Sigmoid colon (tissue), 4 donors: ENCODE results near the gene PHF23.

Experiments used
- EP300 ChIP-seq, 4 donors: sonication (generic); formaldehyde crosslinking; IDR thresholded peaks; one replicate each; pipeline ENCODE4 v1.6.1; 2017; ENCODE audit warnings: antibody characterized with exemption in 4 of 4
- POLR2A ChIP-seq, 2 donors: fragments of 450-650 bp; IDR thresholded peaks; one replicate each; pipeline ENCODE4 v1.6.1; 2016; ENCODE audit warnings: antibody characterized with exemption in 2 of 2, mild to moderate bottlenecking in 2 of 2, moderate library complexity in 2 of 2
- POLR2AphosphoS5 ChIP-seq, 4 donors: sonication (generic); formaldehyde crosslinking; IDR thresholded peaks; one replicate each; pipeline ENCODE4 v1.6.1; 2017; ENCODE audit warnings: antibody characterized with exemption in 4 of 4
- TF ChIP-seq, protein P1 (sequence below), 4 experiments: fragments of 450-650 bp in 3 of 4; fragments of 200-600 bp in 1 of 4; IDR thresholded peaks; one replicate each; pipeline ENCODE4 v1.5.1; 2016 to 2019; ENCODE audit warnings: antibody characterized with exemption in 4 of 4, mild to moderate bottlenecking in 3 of 4, moderate library complexity in 2 of 4

DNA sequence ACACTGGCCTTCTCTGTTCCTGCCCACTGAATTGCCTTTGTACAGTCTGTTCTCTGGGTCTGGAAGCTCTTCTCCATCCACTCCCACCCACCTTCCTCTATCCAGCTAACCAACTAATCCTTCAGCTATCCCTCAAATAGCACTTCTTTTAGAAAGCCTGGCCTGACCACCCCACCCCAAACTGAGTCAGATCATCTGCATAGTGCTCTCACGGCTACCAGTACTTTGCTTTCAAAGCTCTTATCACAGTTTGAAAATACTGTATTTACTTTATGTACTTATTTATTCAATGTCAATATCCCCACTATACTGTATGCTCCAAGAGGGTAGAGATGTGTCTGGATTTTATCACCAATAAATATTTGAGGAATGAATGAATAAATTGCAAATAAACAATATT is 27.5 kb upstream of the PHF23 start:
- no peak for TF ChIP-seq POLR2A (IDR thresholded peaks at IDR 0.05)
- TF ChIP-seq, protein P1, sequence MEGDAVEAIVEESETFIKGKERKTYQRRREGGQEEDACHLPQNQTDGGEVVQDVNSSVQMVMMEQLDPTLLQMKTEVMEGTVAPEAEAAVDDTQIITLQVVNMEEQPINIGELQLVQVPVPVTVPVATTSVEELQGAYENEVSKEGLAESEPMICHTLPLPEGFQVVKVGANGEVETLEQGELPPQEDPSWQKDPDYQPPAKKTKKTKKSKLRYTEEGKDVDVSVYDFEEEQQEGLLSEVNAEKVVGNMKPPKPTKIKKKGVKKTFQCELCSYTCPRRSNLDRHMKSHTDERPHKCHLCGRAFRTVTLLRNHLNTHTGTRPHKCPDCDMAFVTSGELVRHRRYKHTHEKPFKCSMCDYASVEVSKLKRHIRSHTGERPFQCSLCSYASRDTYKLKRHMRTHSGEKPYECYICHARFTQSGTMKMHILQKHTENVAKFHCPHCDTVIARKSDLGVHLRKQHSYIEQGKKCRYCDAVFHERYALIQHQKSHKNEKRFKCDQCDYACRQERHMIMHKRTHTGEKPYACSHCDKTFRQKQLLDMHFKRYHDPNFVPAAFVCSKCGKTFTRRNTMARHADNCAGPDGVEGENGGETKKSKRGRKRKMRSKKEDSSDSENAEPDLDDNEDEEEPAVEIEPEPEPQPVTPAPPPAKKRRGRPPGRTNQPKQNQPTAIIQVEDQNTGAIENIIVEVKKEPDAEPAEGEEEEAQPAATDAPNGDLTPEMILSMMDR (IDR thresholded peaks at IDR 0.05) = no peak
- TF ChIP-seq POLR2AphosphoS5 (IDR thresholded peaks at IDR 0.05) = no peak
- no peak for TF ChIP-seq EP300 (IDR thresholded peaks at IDR 0.05)
